PC-9 (cell line): Measurements from ENCODE around the gene NEFH. TPM values are rescaled to one million over a fixed set of nuclear protein-coding genes. Genes with fewer than 3 reads are reported as not detected.

ENCODE experiments used
- BruUV-seq: library from RNA; stranded (reverse); fragments of 400-500 nt; replicated peaks from 2 replicates; lab custom pipeline; 2021; lab: Mats Ljungman, UMichigan
- CTCF ChIA-PET: fragments of 300-600 bp; sonication (Branson Sonifier 250); formaldehyde crosslinking; loops from one replicate; lab custom pipeline; 2022; ENCODE audit warnings: antibody characterized with exemption; lab: Charles Lee
- POLR2A ChIA-PET: fragments of 300-600 bp; sonication (Branson Sonifier 250); formaldehyde crosslinking; loops from one replicate; lab custom pipeline; 2022; ENCODE audit warnings: antibody characterized with exemption; ENCODE audit not compliant: unreplicated experiment; lab: Charles Lee
- DNase-seq, 2 experiments: peaks; one replicate each; pipeline versions ENCODE4 v3.0.0 to v3.0.0-alpha.2; 2015 to 2022; ENCODE audit warnings: mixed read lengths in 1 of 2
- H2AFZ ChIP-seq: fragments of 200-600 bp; sonication (generic); 2 replicates; pipeline ENCODE4 v1.8.1; 2017; ENCODE audit warnings: antibody characterized with exemption
- H3F3A ChIP-seq: fragments of 200-600 bp; sonication (generic); 2 replicates; pipeline ENCODE4 v1.8.1; 2017; ENCODE audit warnings: antibody characterized with exemption, mild to moderate bottlenecking, low read depth; ENCODE audit not compliant: insufficient read depth
- H3K27ac ChIP-seq: fragments of 200-600 bp; sonication (generic); 2 replicates; pipeline ENCODE4 v1.6.1; 2016; ENCODE audit warnings: mixed run types
- H3K27me3 ChIP-seq: fragments of 200-600 bp; sonication (generic); 2 replicates; pipeline ENCODE4 v1.6.1; 2016; ENCODE audit warnings: low read depth, mixed run types; ENCODE audit not compliant: insufficient read depth
- H3K36me3 ChIP-seq: fragments of 200-600 bp; sonication (generic); 2 replicates; pipeline ENCODE4 v1.6.1; 2016; ENCODE audit warnings: low read depth, mixed run types
- H3K4me1 ChIP-seq: fragments of 200-600 bp; sonication (generic); replicated peaks from 2 replicates; pipeline ENCODE4 v1.6.1; 2016; ENCODE audit warnings: mixed run types; ENCODE audit not compliant: insufficient read depth
- H3K4me2 ChIP-seq: fragments of 200-600 bp; sonication (generic); 2 replicates; pipeline ENCODE4 v1.6.1; 2017; ENCODE audit warnings: mixed run types
- H3K4me3 ChIP-seq: fragments of 200-600 bp; sonication (generic); 2 replicates; pipeline ENCODE4 v1.6.1; 2016; ENCODE audit warnings: mixed run types
- H3K79me2 ChIP-seq: fragments of 200-600 bp; sonication (generic); 2 replicates; pipeline ENCODE4 v1.6.1; 2017; ENCODE audit warnings: low read depth, mixed run types
- H3K9me2 ChIP-seq: fragments of 200-600 bp; sonication (generic); 2 replicates; pipeline ENCODE4 v1.8.1; 2017; ENCODE audit warnings: mild to moderate bottlenecking; ENCODE audit not compliant: insufficient read depth
- H3K9me3 ChIP-seq: fragments of 200-600 bp; sonication (generic); 2 replicates; pipeline ENCODE4 v1.8.1; 2016; ENCODE audit warnings: low read depth; ENCODE audit not compliant: insufficient read depth
- H4K20me1 ChIP-seq: fragments of 200-600 bp; sonication (generic); 2 replicates; pipeline ENCODE4 v1.8.1; 2017; ENCODE audit not compliant: insufficient read depth
- CTCF ChIP-seq: fragments of 200-600 bp; sonication (generic); conservative IDR thresholded peaks from 2 replicates; pipeline ENCODE4 v1.6.1; 2017; ENCODE audit warnings: mixed run types, antibody characterized with exemption, mild to moderate bottlenecking, moderate library complexity
- EZH2 ChIP-seq: fragments of 200-600 bp; sonication (generic); IDR thresholded peaks from 2 replicates; pipeline ENCODE4 v1.8.0; 2017; ENCODE audit warnings: antibody characterized with exemption, low read depth
- intact Hi-C: fragments of 100-400 bp; cut with micrococcal nuclease; formaldehyde crosslinking; loops from one replicate; pipeline ENCODE4 v1.10.0; 2022; ENCODE audit not compliant: unreplicated experiment
- total RNA-seq: library from RNA; stranded (reverse); gene quantifications from 2 replicates; pipeline ENCODE4 v1.2.3, GENCODE V29; 2021

NEFH gene
- total RNA-seq, 1 experiment from 2014 or later = 6.9 TPM

- no peak overlapping the region for H3K27ac ChIP-seq
- H3K79me2 ChIP-seq = no peaks in the 10 kb centered on the region
- H3K9me3 ChIP-seq = no peaks in the 10 kb centered on the region
- CTCF ChIA-PET = no interaction called here
- no peaks in the 10 kb centered on the region for H3K9me2 ChIP-seq
- H3F3A ChIP-seq = no peaks in the 10 kb centered on the region
- no peaks in the 10 kb centered on the region for H3K27me3 ChIP-seq
- no peak for DNase-seq
- intact Hi-C loops = no loop called here
- H3K36me3 ChIP-seq = no peaks in the 10 kb centered on the region
- H3K4me2 ChIP-seq = no peak overlapping the region
- no TSS peak for BruUV-seq
- no peaks in the 10 kb centered on the region for H4K20me1 ChIP-seq
- POLR2A ChIA-PET = no interaction called here
- no peaks in the 10 kb centered on the region for H3K4me1 ChIP-seq
- TF ChIP-seq CTCF (no peak), EZH2 (no peak)
- no peak overlapping the region for H3K4me3 ChIP-seq
- H2AFZ ChIP-seq = no peak overlapping the region
These were observed 29.8 kb upstream of the NEFH start for GRCh38 chr22:29450222-29450621.

GRCh38 chr22:29451863-29452262 is 28.2 kb upstream of the NEFH start:
- Histone ChIP-seq H3K27me3 (no peaks in the 10 kb centered on the region), H3K4me1 (no peaks in the 10 kb centered on the region), H3K4me2 (no peak overlapping the region), H3K9me3 (no peaks in the 10 kb centered on the region), H3K36me3 (no peaks in the 10 kb centered on the region), H3K4me3 (no peak overlapping the region), H3K27ac (no peak overlapping the region), H3K9me2 (no peaks in the 10 kb centered on the region), H3K79me2 (no peaks in the 10 kb centered on the region), H3F3A (no peaks in the 10 kb centered on the region), H2AFZ (no peak overlapping the region), H4K20me1 (no peaks in the 10 kb centered on the region)
- ChIA-PET CTCF (no interaction called here), POLR2A (no interaction called here)
- no TSS peak for BruUV-seq
- DNase-seq = no peak
- TF ChIP-seq EZH2 (no peak), CTCF (no peak)
- intact Hi-C loops = no loop called here

GRCh38 chr22:29454276-29454675 is 25.7 kb upstream of the NEFH start:
- intact Hi-C loops = no loop called here
- Histone ChIP-seq H3K27ac (no peak overlapping the region), H3K79me2 (no peaks in the 10 kb centered on the region), H4K20me1 (no peaks in the 10 kb centered on the region), H2AFZ (no peak overlapping the region), H3K4me3 (no peak overlapping the region), H3F3A (no peaks in the 10 kb centered on the region), H3K9me2 (no peaks in the 10 kb centered on the region), H3K4me1 (no peaks in the 10 kb centered on the region), H3K9me3 (no peaks in the 10 kb centered on the region), H3K36me3 (no peaks in the 10 kb centered on the region), H3K4me2 (no peak overlapping the region), H3K27me3 (no peaks in the 10 kb centered on the region)
- CTCF ChIA-PET = no interaction called here
- BruUV-seq = no TSS peak
- DNase-seq = no peak
- POLR2A ChIA-PET = no interaction called here
- no peak for TF ChIP-seq EZH2
- TF ChIP-seq CTCF = no peak
